Keratinocyte (primary cell): Measurements from ENCODE around the gene FREM1.

Source experiments
- CTCF ChIP-seq, 3 experiments: IDR thresholded peaks in 1 of 3; conservative IDR thresholded peaks in 1 of 3; optimal IDR thresholded peaks in 1 of 3; 2 replicates in 2 of 3; 3 replicates in 1 of 3; pipeline versions ENCODE3 to v1.5.1; 2011; ENCODE audit warnings: low read length in 3 of 3, mild to moderate bottlenecking in 3 of 3, moderate library complexity in 2 of 3, control low read depth in 1 of 3, inconsistent platforms in 1 of 3; ENCODE audit not compliant: insufficient read depth in 2 of 3; ENCODE audit errors: extremely low read depth in 1 of 3
- EZH2 ChIP-seq: IDR thresholded peaks from one replicate; pipeline ENCODE4 v1.6.1; 2012; ENCODE audit warnings: inconsistent platforms, mild to moderate bottlenecking, low read length, moderate library complexity

- no peak for TF ChIP-seq CTCF (optimal IDR thresholded peaks at IDR 0.05 in 1 of 3, IDR thresholded peaks at IDR 0.05 in 1 of 3, conservative IDR thresholded peaks at IDR 0.05 in 1 of 3; ENCODE audit: extremely low read depth in 1 of 3, insufficient read depth in 2 of 3, low read length in 3 of 3)
- TF ChIP-seq EZH2: no peak
Observed at GRCh38 chr9:14906644-14907359, 3.4 kb downstream of the FREM1 start.
